BLaER1 (cell line): Measurements from ENCODE around the gene NSG2.

Source experiments
- H3K27ac ChIP-seq: shearing (Covaris generic); formaldehyde crosslinking; 2 replicates; pipeline ENCODE4 v1.8.1; 2022
- H3K27me3 ChIP-seq: shearing (Covaris generic); formaldehyde crosslinking; 2 replicates; pipeline ENCODE4 v1.8.1; 2022
- H3K36me3 ChIP-seq: shearing (Covaris generic); formaldehyde crosslinking; 2 replicates; pipeline ENCODE4 v1.8.1; 2022
- H3K4me1 ChIP-seq: shearing (Covaris generic); formaldehyde crosslinking; 2 replicates; pipeline ENCODE4 v1.8.1; 2022
- H3K4me2 ChIP-seq: shearing (Covaris generic); formaldehyde crosslinking; 2 replicates; pipeline ENCODE4 v1.8.1; 2022
- H3K4me3 ChIP-seq: shearing (Covaris generic); formaldehyde crosslinking; 2 replicates; pipeline ENCODE4 v1.8.1; 2022
- H3K9ac ChIP-seq: shearing (Covaris generic); formaldehyde crosslinking; 2 replicates; pipeline ENCODE4 v1.8.1; 2022
- H3K9me3 ChIP-seq: shearing (Covaris generic); formaldehyde crosslinking; 2 replicates; pipeline ENCODE4 v1.8.1; 2022
- H4K20me1 ChIP-seq: shearing (Covaris generic); formaldehyde crosslinking; 2 replicates; pipeline ENCODE4 v1.8.1; 2022
- Cebpa-rat ChIP-seq: shearing (Covaris generic); IDR thresholded peaks from 2 replicates; pipeline ENCODE4 v1.8.1; 2022

NSG2 gene

GRCh38 chr5:174111287-174111973 is 65.9 kb downstream of the NSG2 start:
- no peak for TF ChIP-seq Cebpa-rat
- Histone ChIP-seq H3K36me3 (no peaks in the 10 kb centered on the region), H3K4me3 (no peak overlapping the region), H3K4me1 (no peaks in the 10 kb centered on the region), H4K20me1 (no peaks in the 10 kb centered on the region), H3K27ac (no peak overlapping the region), H3K27me3 (no peaks in the 10 kb centered on the region), H3K4me2 (no peak overlapping the region), H3K9ac (no peak overlapping the region), H3K9me3 (no peaks in the 10 kb centered on the region)

DNA sequence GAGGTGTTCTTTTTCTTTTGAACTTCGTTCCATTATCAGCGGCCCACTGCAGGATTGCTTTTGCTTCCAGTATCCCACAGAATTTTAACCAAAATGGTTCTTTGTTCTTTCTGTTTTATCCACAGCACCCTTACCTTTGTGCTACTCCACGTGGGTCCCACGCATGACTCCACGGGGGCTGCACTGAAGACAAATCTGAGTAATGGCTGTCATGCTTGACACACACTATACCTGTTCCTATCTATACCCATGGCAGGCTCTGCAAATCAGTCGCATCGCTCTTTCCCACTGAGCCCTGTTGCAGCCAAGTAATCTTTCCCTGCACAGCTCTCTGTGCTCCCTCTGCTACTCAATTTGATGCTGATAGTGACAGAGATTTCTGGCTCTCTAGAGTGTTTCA is 69.7 kb downstream of the NSG2 start:
- Histone ChIP-seq H3K9me3 (peaks cover 6% of the 10 kb centered on the region), H3K27me3 (no peaks in the 10 kb centered on the region), H3K4me3 (no peak overlapping the region), H3K4me2 (no peak overlapping the region), H4K20me1 (no peaks in the 10 kb centered on the region), H3K9ac (no peak overlapping the region), H3K27ac (no peak overlapping the region), H3K4me1 (no peaks in the 10 kb centered on the region; the same call in 1 of the 2 replicates), H3K36me3 (no peaks in the 10 kb centered on the region)
- no peak for TF ChIP-seq Cebpa-rat

DNA sequence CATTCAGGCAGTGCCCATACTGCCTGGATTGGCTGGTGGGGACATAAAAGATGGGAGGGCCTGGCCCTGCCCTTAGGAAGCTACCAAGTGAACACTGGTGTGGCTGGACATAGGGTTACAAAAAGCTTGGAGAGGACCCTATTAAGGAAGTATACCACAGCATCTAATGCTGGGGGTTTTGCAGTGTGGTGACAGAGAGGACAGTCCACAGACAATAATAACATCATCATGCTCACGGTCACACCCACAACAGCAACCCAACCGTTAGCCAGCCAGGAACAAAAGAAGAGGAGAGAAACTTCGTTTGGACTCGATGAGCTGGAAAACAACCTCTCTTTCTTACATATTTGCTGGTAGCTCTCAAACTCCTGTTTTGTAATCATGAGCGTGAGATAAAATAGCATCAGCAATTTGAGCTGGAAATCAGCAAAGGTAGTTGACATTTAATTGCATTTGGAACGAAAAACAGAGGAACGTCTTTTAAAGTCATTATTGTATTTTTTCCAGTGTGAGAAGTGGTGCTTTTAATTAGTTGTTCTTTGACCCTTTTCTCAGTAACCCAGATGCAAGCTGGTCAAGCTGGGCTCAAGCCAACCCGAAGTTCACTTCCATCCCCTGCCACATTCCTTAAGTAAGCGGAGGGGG is 73.4 kb downstream of the NSG2 start:
- Histone ChIP-seq H3K9me3 (peaks cover 6% of the 10 kb centered on the region), H3K36me3 (no peaks in the 10 kb centered on the region), H3K9ac (no peak overlapping the region), H3K27ac (no peak overlapping the region), H4K20me1 (no peaks in the 10 kb centered on the region), H3K27me3 (no peaks in the 10 kb centered on the region), H3K4me3 (no peak overlapping the region), H3K4me2 (no peak overlapping the region), H3K4me1 (no peaks in the 10 kb centered on the region; the same call in 1 of the 2 replicates)
- no peak for TF ChIP-seq Cebpa-rat

- no peak overlapping the region for H3K9ac ChIP-seq
- no peaks in the 10 kb centered on the region for H3K36me3 ChIP-seq
- peaks cover 6% of the 10 kb centered on the region for H3K9me3 ChIP-seq
- no peak overlapping the region for H3K27ac ChIP-seq
- no peak for TF ChIP-seq Cebpa-rat
- H3K27me3 ChIP-seq, result no peaks in the 10 kb centered on the region
- no peak overlapping the region for H3K4me2 ChIP-seq
- no peaks in the 10 kb centered on the region; the same call in 1 of the 2 replicates for H3K4me1 ChIP-seq
- no peak overlapping the region for H3K4me3 ChIP-seq
- no peaks in the 10 kb centered on the region for H4K20me1 ChIP-seq
Measured at GRCh38 chr5:174119468-174119881, 74.0 kb downstream of the NSG2 start.

DNA sequence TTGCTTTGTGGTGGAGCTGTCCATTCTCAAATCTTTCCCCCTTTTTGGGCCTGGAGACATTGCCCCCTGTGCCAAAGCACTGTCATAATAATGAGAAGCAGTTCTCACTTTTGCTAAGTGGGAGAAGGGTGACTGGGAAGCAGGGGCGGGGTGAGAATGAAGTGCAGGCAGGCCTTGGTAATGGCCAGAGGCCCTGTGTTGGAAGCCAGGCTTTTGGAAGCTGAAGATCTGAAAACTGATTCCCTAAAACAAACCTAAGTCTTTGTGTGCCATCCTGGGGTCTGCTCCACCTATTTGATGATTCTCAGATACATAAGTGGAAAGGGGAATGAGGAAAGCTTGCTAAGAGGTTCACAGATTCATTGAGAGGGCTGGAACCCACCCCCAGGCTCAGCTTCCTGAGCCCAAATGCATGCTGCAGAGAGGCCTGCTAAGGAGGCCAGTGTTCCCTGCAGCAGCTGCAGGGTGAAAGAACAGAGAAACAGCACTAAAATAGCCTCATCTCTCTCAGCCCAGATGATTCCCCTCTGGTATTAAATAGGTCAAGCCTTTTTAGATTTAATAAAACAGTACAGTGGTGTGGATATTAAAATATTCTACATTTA is 75.0 kb downstream of the NSG2 start:
- Histone ChIP-seq H3K36me3 (no peaks in the 10 kb centered on the region), H3K27me3 (no peaks in the 10 kb centered on the region), H3K27ac (no peak overlapping the region), H3K4me3 (no peak overlapping the region), H3K9ac (no peak overlapping the region), H3K9me3 (peaks cover 14% of the 10 kb centered on the region), H3K4me2 (no peak overlapping the region), H4K20me1 (no peaks in the 10 kb centered on the region), H3K4me1 (no peaks in the 10 kb centered on the region; the same call in 1 of the 2 replicates)
- no peak for TF ChIP-seq Cebpa-rat

GRCh38 chr5:174134545-174134944 is 89.0 kb downstream of the NSG2 start:
- no peaks in the 10 kb centered on the region for H3K27me3 ChIP-seq
- H3K36me3 ChIP-seq, result no peaks in the 10 kb centered on the region
- no peaks in the 10 kb centered on the region for H3K4me1 ChIP-seq
- TF ChIP-seq Cebpa-rat, result no peak
- no peak overlapping the region for H3K9ac ChIP-seq
- no peak overlapping the region for H3K4me2 ChIP-seq
- H3K9me3 ChIP-seq, result no peaks in the 10 kb centered on the region; the same call in 1 of the 2 replicates
- no peak overlapping the region for H3K27ac ChIP-seq
- no peaks in the 10 kb centered on the region for H4K20me1 ChIP-seq
- no peak overlapping the region for H3K4me3 ChIP-seq

GRCh38 chr5:174139623-174140022 is 94.1 kb downstream of the NSG2 start:
- no peaks in the 10 kb centered on the region for H3K9me3 ChIP-seq
- H3K36me3 ChIP-seq, result no peaks in the 10 kb centered on the region
- no peaks in the 10 kb centered on the region for H4K20me1 ChIP-seq
- H3K4me1 ChIP-seq, result no peaks in the 10 kb centered on the region
- no peaks in the 10 kb centered on the region for H3K27me3 ChIP-seq
- no peak overlapping the region for H3K4me2 ChIP-seq
- H3K27ac ChIP-seq, result no peak overlapping the region
- H3K9ac ChIP-seq, result no peak overlapping the region
- TF ChIP-seq Cebpa-rat, result no peak
- no peak overlapping the region for H3K4me3 ChIP-seq

DNA sequence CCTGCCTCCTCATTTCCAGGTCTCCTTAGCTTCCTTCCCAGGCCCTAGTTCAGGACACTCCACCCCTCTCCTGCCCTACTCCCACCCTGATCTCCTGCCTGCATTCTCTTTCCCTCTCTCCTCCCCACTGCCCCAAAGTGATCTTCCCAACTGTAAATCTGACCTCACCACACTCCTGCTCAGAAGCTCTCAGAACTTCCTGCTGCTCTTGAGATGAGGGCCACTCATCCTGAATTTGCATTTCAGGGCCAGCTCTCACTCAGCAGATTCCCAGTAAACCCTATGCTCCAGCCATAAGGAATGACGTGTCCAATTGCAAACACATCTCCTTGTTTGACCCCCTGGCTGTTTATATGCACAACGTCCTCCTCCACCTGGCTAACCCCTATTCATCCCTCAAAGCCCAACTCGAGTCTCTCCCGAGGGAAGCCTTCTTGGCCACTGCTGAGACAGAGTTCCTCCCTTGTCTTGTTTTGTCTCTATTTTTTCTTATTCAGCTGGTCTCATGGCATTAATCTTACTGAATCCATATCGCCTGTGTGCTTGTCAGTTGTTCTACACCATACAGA is 95.0 kb downstream of the NSG2 start:
- no peak for TF ChIP-seq Cebpa-rat

GRCh38 chr5:174141398-174141797 is 95.9 kb downstream of the NSG2 start:
- no peaks in the 10 kb centered on the region for H4K20me1 ChIP-seq

More for the DNA sequence above, 95.0 kb downstream of the NSG2 start:
- Histone ChIP-seq H3K4me2 (no peak overlapping the region), H4K20me1 (no peaks in the 10 kb centered on the region), H3K27me3 (no peaks in the 10 kb centered on the region), H3K36me3 (no peaks in the 10 kb centered on the region), H3K4me3 (no peak overlapping the region), H3K4me1 (no peaks in the 10 kb centered on the region), H3K9ac (no peak overlapping the region), H3K27ac (no peak overlapping the region), H3K9me3 (no peaks in the 10 kb centered on the region)

GRCh38 chr5:174145091-174145490 is 99.6 kb downstream of the NSG2 start:
- no peaks in the 10 kb centered on the region for H3K36me3 ChIP-seq
- H3K27me3 ChIP-seq, result no peaks in the 10 kb centered on the region
- H3K27ac ChIP-seq, result no peak overlapping the region
- H4K20me1 ChIP-seq, result no peaks in the 10 kb centered on the region
- no peak for TF ChIP-seq Cebpa-rat
- H3K9ac ChIP-seq, result no peak overlapping the region
- H3K4me2 ChIP-seq, result no peak overlapping the region
- H3K4me3 ChIP-seq, result no peak overlapping the region
- H3K4me1 ChIP-seq, result no peaks in the 10 kb centered on the region
- no peaks in the 10 kb centered on the region for H3K9me3 ChIP-seq

More at GRCh38 chr5:174141398-174141797, 95.9 kb downstream of the NSG2 start:
- Histone ChIP-seq H3K4me1 (no peaks in the 10 kb centered on the region), H3K4me3 (no peak overlapping the region), H3K27ac (no peak overlapping the region), H3K4me2 (no peak overlapping the region), H3K36me3 (no peaks in the 10 kb centered on the region), H3K9me3 (no peaks in the 10 kb centered on the region), H3K9ac (no peak overlapping the region), H3K27me3 (no peaks in the 10 kb centered on the region)
- TF ChIP-seq Cebpa-rat, result no peak
